A673 (cell line): Measurements from ENCODE around the gene WDR37. TPM values are rescaled to one million over a fixed set of nuclear protein-coding genes. Genes with fewer than 3 reads are reported as not detected.

ENCODE experiments used
- BruUV-seq: library from RNA; stranded (reverse); fragments of 400-500 nt; replicated peaks from 2 replicates; lab custom pipeline; 2021; lab: Mats Ljungman, UMichigan
- CTCF ChIA-PET: fragments of 300-600 bp; sonication (Branson Sonifier 250); formaldehyde crosslinking; loops from one replicate; lab custom pipeline; 2022; ENCODE audit warnings: antibody characterized with exemption; lab: Charles Lee
- POLR2A ChIA-PET: fragments of 300-600 bp; sonication (Branson Sonifier 250); formaldehyde crosslinking; loops from one replicate; lab custom pipeline; 2022; ENCODE audit warnings: antibody characterized with exemption; ENCODE audit not compliant: low non-redundant PET; lab: Charles Lee
- DNase-seq: peaks from one replicate; pipeline ENCODE4 v3.0.0-alpha.2; 2015; ENCODE audit warnings: low spot score
- H3K27ac ChIP-seq: fragments of 200-600 bp; sonication (generic); 2 replicates; pipeline ENCODE4 v1.5.1; 2016; ENCODE audit warnings: mixed run types, low read depth, mild to moderate bottlenecking, mixed read lengths, antibody characterized with exemption, low read length; ENCODE audit not compliant: poor library complexity, severe bottlenecking
- H3K27me3 ChIP-seq: fragments of 200-600 bp; sonication (generic); replicated peaks from 2 replicates; pipeline ENCODE4 v1.6.1; 2017; ENCODE audit warnings: mixed run types, low read depth, mild to moderate bottlenecking, mixed read lengths, antibody characterized with exemption, low read length; ENCODE audit not compliant: insufficient read depth, poor library complexity
- H3K36me3 ChIP-seq: fragments of 200-600 bp; sonication (generic); 2 replicates; pipeline ENCODE4 v1.6.1; 2016; ENCODE audit warnings: mixed run types, mild to moderate bottlenecking, mixed read lengths, antibody characterized with exemption, low read length; ENCODE audit not compliant: insufficient read depth, poor library complexity, severe bottlenecking
- H3K4me1 ChIP-seq: fragments of 200-600 bp; sonication (generic); 2 replicates; pipeline ENCODE4 v1.6.1; 2017; ENCODE audit warnings: mixed run types, mild to moderate bottlenecking, mixed read lengths, antibody characterized with exemption, low read length; ENCODE audit not compliant: insufficient read depth, poor library complexity, severe bottlenecking
- H3K4me3 ChIP-seq: fragments of 200-600 bp; sonication (generic); 2 replicates; pipeline ENCODE4 v1.5.1; 2016; ENCODE audit warnings: low read depth, mixed run types, mild to moderate bottlenecking, mixed read lengths, low read length; ENCODE audit not compliant: poor library complexity, severe bottlenecking
- H3K9me3 ChIP-seq: fragments of 200-600 bp; sonication (generic); 2 replicates; pipeline ENCODE4 v1.6.1; 2016; ENCODE audit warnings: mixed run types, low read depth, mild to moderate bottlenecking, mixed read lengths, antibody characterized with exemption, low read length; ENCODE audit not compliant: poor library complexity, severe bottlenecking
- EZH2 ChIP-seq: fragments of 200-600 bp; sonication (generic); IDR thresholded peaks from 2 replicates; pipeline ENCODE4 v1.6.1; 2017; ENCODE audit warnings: borderline replicate concordance, low read depth, mild to moderate bottlenecking, mixed read lengths, antibody characterized with exemption, low read length; ENCODE audit not compliant: poor library complexity, severe bottlenecking
- intact Hi-C: fragments of 100-400 bp; cut with micrococcal nuclease; formaldehyde crosslinking; loops from one replicate; pipeline ENCODE4 v1.10.0; 2022; ENCODE audit not compliant: unreplicated experiment
- total RNA-seq: library from RNA; stranded (reverse); gene quantifications from 2 replicates; pipeline ENCODE4 v1.2.3, GENCODE V29; 2021
- TF ChIP-seq, protein P1 (sequence below): fragments of 300-800, 200-600 bp; sonication (generic); conservative IDR thresholded peaks from 2 replicates; pipeline ENCODE4 v1.5.1; 2017; ENCODE audit warnings: low read depth, mild to moderate bottlenecking, antibody characterized with exemption, low read length, moderate library complexity, mixed read lengths

The WDR37 gene
- total RNA-seq, 1 experiment from 2014 or later, result 12.6 TPM

DNA sequence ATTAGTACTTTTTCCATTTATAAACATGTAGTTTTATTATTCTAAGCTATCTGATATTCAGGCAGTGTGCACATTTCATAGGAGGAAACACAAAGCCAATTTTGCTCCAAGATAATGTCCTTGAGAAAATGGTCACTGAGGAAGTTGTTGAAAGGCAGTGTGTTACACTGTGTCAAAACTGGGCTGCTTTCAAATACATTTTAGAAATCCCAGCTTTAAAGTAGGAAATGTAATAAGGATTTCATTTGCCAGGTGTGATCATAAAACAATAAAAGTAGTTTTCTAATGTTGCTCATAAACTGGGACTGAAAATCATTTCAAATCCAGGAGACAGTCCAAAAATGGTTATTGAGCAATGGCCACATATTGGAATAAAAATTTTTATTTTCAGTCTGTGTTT is 80.1 kb downstream of the WDR37 start:
- intact Hi-C loops, result no loop called here
- no peaks in the 10 kb centered on the region for H3K4me1 ChIP-seq
- BruUV-seq, result no TSS peak
- no peaks in the 10 kb centered on the region for H3K36me3 ChIP-seq
- no peaks in the 10 kb centered on the region for H3K27me3 ChIP-seq
- POLR2A ChIA-PET, result no interaction called here
- TF ChIP-seq, protein P1, sequence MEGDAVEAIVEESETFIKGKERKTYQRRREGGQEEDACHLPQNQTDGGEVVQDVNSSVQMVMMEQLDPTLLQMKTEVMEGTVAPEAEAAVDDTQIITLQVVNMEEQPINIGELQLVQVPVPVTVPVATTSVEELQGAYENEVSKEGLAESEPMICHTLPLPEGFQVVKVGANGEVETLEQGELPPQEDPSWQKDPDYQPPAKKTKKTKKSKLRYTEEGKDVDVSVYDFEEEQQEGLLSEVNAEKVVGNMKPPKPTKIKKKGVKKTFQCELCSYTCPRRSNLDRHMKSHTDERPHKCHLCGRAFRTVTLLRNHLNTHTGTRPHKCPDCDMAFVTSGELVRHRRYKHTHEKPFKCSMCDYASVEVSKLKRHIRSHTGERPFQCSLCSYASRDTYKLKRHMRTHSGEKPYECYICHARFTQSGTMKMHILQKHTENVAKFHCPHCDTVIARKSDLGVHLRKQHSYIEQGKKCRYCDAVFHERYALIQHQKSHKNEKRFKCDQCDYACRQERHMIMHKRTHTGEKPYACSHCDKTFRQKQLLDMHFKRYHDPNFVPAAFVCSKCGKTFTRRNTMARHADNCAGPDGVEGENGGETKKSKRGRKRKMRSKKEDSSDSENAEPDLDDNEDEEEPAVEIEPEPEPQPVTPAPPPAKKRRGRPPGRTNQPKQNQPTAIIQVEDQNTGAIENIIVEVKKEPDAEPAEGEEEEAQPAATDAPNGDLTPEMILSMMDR, result no peak
- no peak for TF ChIP-seq EZH2
- H3K4me3 ChIP-seq, result no peak overlapping the region
- CTCF ChIA-PET, result no interaction called here
- peaks cover 3% of the 10 kb centered on the region for H3K9me3 ChIP-seq
- H3K27ac ChIP-seq, result no peak overlapping the region
- DNase-seq, result no peak

GRCh38 chr10:1137499-1138163 is 81.4 kb downstream of the WDR37 start:
- Histone ChIP-seq H3K27me3 (no peaks in the 10 kb centered on the region), H3K27ac (no peak overlapping the region), H3K4me1 (no peaks in the 10 kb centered on the region), H3K4me3 (no peak overlapping the region), H3K36me3 (no peaks in the 10 kb centered on the region), H3K9me3 (peaks cover 3% of the 10 kb centered on the region)
- ChIA-PET CTCF (no interaction called here), POLR2A (no interaction called here)
- no peak for TF ChIP-seq EZH2
- TF ChIP-seq, protein P1, result no peak
- no peak for DNase-seq
- intact Hi-C loops, result no loop called here
- no TSS peak for BruUV-seq

- TF ChIP-seq, protein P1, result no peak
- Histone ChIP-seq H3K36me3 (no peaks in the 10 kb centered on the region), H3K9me3 (peaks cover 3% of the 10 kb centered on the region), H3K27ac (no peak overlapping the region), H3K4me1 (no peaks in the 10 kb centered on the region), H3K4me3 (no peak overlapping the region), H3K27me3 (no peaks in the 10 kb centered on the region)
- POLR2A ChIA-PET, result no interaction called here
- BruUV-seq, result no TSS peak
- CTCF ChIA-PET, result no interaction called here
- no peak for DNase-seq
- intact Hi-C loops, result no loop called here
These were observed 82.3 kb downstream of the WDR37 start for GRCh38 chr10:1138529-1138928.
